Endothelial cell of umbilical vein (primary cell): ENCODE data around the gene LRG1. TPM values are rescaled to one million over a fixed set of nuclear protein-coding genes. Genes with fewer than 3 reads are reported as not detected.

Experiments used
- BruUV-seq: library from RNA; stranded (reverse); fragments of 400-500 nt; replicated peaks from 2 replicates; lab custom pipeline; 2021; lab: Mats Ljungman, UMichigan
- CTCF ChIA-PET: fragments of 300-600, 350-600 bp; sonication (Branson Sonifier 250); formaldehyde crosslinking; loops from one replicate; lab custom pipeline; 2021; ENCODE audit warnings: antibody characterized with exemption, inconsistent platforms; lab: Charles Lee
- POLR2A ChIA-PET: fragments of 300-600, 350-600 bp; sonication (Branson Sonifier 250); formaldehyde crosslinking; loops from one replicate; lab custom pipeline; 2021; ENCODE audit warnings: antibody characterized with exemption, inconsistent platforms; lab: Charles Lee
- DNase-seq: peaks from one replicate; pipeline ENCODE4 v3.0.0-alpha.2; 2011; ENCODE audit warnings: low read depth, low spot score
- FAIRE-seq: peaks from 2 replicates; lab custom pipeline; 2011; peaks lifted over from hg19 to GRCh38; lab: Jason Lieb, UNC
- H2AFZ ChIP-seq: 2 replicates; pipeline ENCODE4 v1.6.0; 2012; ENCODE audit warnings: low read depth, low read length, control low read depth, inconsistent platforms
- H3K27ac ChIP-seq: 2 replicates; pipeline ENCODE4 v1.5.1; 2011; ENCODE audit warnings: low read depth, mild to moderate bottlenecking, control low read depth, low read length, moderate library complexity; ENCODE audit not compliant: insufficient read depth
- H3K27me3 ChIP-seq, 2 experiments: 2 replicates each; pipeline versions ENCODE4 v1.6.0 to v1.6.1; 2011; ENCODE audit warnings: low read length in 2 of 2, mixed read lengths in 1 of 2; ENCODE audit not compliant: control insufficient read depth in 2 of 2, insufficient read depth in 2 of 2
- H3K36me3 ChIP-seq, 2 experiments: 2 replicates in 1 of 2; 3 replicates in 1 of 2; pipeline ENCODE4 v1.5.1; 2011; ENCODE audit warnings: low read length in 2 of 2, mild to moderate bottlenecking in 1 of 2, moderate library complexity in 1 of 2; ENCODE audit not compliant: control insufficient read depth in 2 of 2, insufficient read depth in 2 of 2; ENCODE audit errors: extremely low read depth in 1 of 2
- H3K4me1 ChIP-seq: 3 replicates; pipeline ENCODE4 v1.5.1; 2011; ENCODE audit warnings: mild to moderate bottlenecking, low read length; ENCODE audit not compliant: control insufficient read depth, insufficient read depth; ENCODE audit errors: extremely low read depth
- H3K4me2 ChIP-seq: 2 replicates; pipeline ENCODE4 v1.6.1; 2011; ENCODE audit warnings: low read length, control low read depth, mixed read lengths; ENCODE audit not compliant: insufficient read depth
- H3K4me3 ChIP-seq, 3 experiments: fragments of 200-600 bp in 1 of 3; sonication (generic), shearing (Covaris generic) in 1 of 3; replicated peaks in 1 of 3; 2 replicates each; pipeline ENCODE4 v1.5.1; 2011 to 2016; ENCODE audit warnings: control low read depth in 3 of 3, low read length in 3 of 3, mild to moderate bottlenecking in 2 of 3, inconsistent platforms in 1 of 3, low read depth in 1 of 3, moderate library complexity in 1 of 3; ENCODE audit not compliant: insufficient read depth in 1 of 3
- H3K79me2 ChIP-seq: 2 replicates; pipeline ENCODE4 v1.6.0; 2012; ENCODE audit warnings: low read length, inconsistent platforms; ENCODE audit not compliant: control insufficient read depth, insufficient read depth
- H3K9ac ChIP-seq: replicated peaks from 2 replicates; pipeline ENCODE3; 2011; ENCODE audit warnings: low read length, control low read depth; ENCODE audit not compliant: insufficient read depth; ENCODE audit errors: extremely low read depth
- H3K9me1 ChIP-seq: replicated peaks from 3 replicates; pipeline ENCODE4 v1.6.0; 2011; ENCODE audit warnings: mild to moderate bottlenecking, low read length; ENCODE audit not compliant: control insufficient read depth, insufficient read depth; ENCODE audit errors: extremely low read depth
- H3K9me3 ChIP-seq: replicated peaks from 2 replicates; pipeline ENCODE4 v1.5.1; 2012; ENCODE audit warnings: low read length, inconsistent platforms; ENCODE audit not compliant: control insufficient read depth, insufficient read depth
- H4K20me1 ChIP-seq: replicated peaks from 2 replicates; pipeline ENCODE3; 2011; ENCODE audit warnings: mild to moderate bottlenecking, low read length; ENCODE audit not compliant: control insufficient read depth, insufficient read depth; ENCODE audit errors: extremely low read depth
- CTCF ChIP-seq, 2 donors: IDR thresholded peaks; 1 replicate in 1 of 2; 2 replicates in 1 of 2; pipeline ENCODE4 v1.5.1; 2011; ENCODE audit warnings: low read length in 2 of 2, mild to moderate bottlenecking in 2 of 2, moderate library complexity in 2 of 2, control low read depth in 1 of 2, inconsistent platforms in 1 of 2, low read depth in 1 of 2; ENCODE audit not compliant: insufficient read depth in 1 of 2; ENCODE audit errors: extremely low read depth in 1 of 2
- GATA2 ChIP-seq: IDR thresholded peaks from 2 replicates; pipeline ENCODE4 v1.7.0; 2011; ENCODE audit warnings: low read depth, mild to moderate bottlenecking, moderate library complexity, mixed read lengths, low read length; ENCODE audit not compliant: insufficient read length, insufficient read depth
- MAX ChIP-seq: IDR thresholded peaks from 2 replicates; pipeline ENCODE4 v1.6.1; 2011; ENCODE audit not compliant: insufficient read depth, insufficient read length
- MYC ChIP-seq: IDR thresholded peaks from one replicate; pipeline ENCODE4 v1.6.1; 2011; ENCODE audit warnings: mild to moderate bottlenecking, low read depth, low read length
- POLR2AphosphoS5 ChIP-seq: IDR thresholded peaks from 2 replicates; pipeline ENCODE4 v1.6.1; 2012; ENCODE audit warnings: low read depth, mild to moderate bottlenecking, control low read depth, low read length, moderate library complexity; ENCODE audit not compliant: insufficient read depth
- dilution Hi-C: fragments of 300-500 bp; cut with MboI; formaldehyde crosslinking; loops from one replicate; pipeline ENCODE4 v1.15.0; 2019; ENCODE audit warnings: low sequenced_read_pairs; ENCODE audit not compliant: extremely low pct_ligation_motif_present
- intact Hi-C: fragments of 100-400 bp; cut with micrococcal nuclease; formaldehyde crosslinking; loops from one replicate; pipeline ENCODE4 v1.10.0; 2022
- polyA plus RNA-seq, 4 experiments: library from polyadenylated mRNA; depleted of rRNA in 3 of 4; stranded (reverse) in 3 of 4; unstranded in 1 of 4; fragments of >200 nt; gene quantifications; 2 replicates each; pipeline versions ENCODE4 v1.2.1 to v1.2.3, GENCODE V29; 2011 to 2012; ENCODE audit warnings: missing spikeins in 1 of 4
- total RNA-seq: library from RNA; stranded (reverse); gene quantifications from 2 replicates; pipeline ENCODE4 v1.2.3, GENCODE V29; 2021

Gene LRG1
- total and polyA plus RNA-seq, 2 donors (not counting 3 experiments of a cell fraction or from before 2014, with no cell fraction given): 0.21 to 0.31 TPM

GRCh38 chr19:4580021-4580901, 40.4 kb upstream of the LRG1 start:
- dilution Hi-C loops: no loop called here
- POLR2A ChIA-PET: no interaction called here
- H3K36me3 ChIP-seq: peaks cover 0 to 8% of the 10 kb centered on the region in 2 experiments

More at GRCh38 chr19:4580021-4580901, 40.4 kb upstream of the LRG1 start:
- DNase-seq (no peak), FAIRE-seq (no peak)
- Histone ChIP-seq H3K27me3 (no peaks in the 10 kb centered on the region), H2AFZ (no peak overlapping the region), H3K9ac (peak overlapping the region; percentile 32), H3K9me3 (no peaks in the 10 kb centered on the region), H3K4me1 (peaks cover 26% of the 10 kb centered on the region), H4K20me1 (no peaks in the 10 kb centered on the region), H3K79me2 (no peaks in the 10 kb centered on the region), H3K4me3 (peak overlapping the region; percentile 11 to 90 (median 31)), H3K9me1 (no peaks in the 10 kb centered on the region), H3K4me2 (peak overlapping the region; percentile 42), H3K27ac (no peak overlapping the region)
- TF ChIP-seq MAX (peak; percentile 4), MYC (no peak), CTCF (IDR thresholded peaks at IDR 0.05; ENCODE audit: extremely low read depth in 1 of 2, insufficient read depth in 1 of 2, low read depth in 1 of 2, low read length in 2 of 2) (peak in 1 of 2 donors; percentile 34), GATA2 (no peak), POLR2AphosphoS5 (no peak)
- intact Hi-C loops: no loop called here
- CTCF ChIA-PET: interaction anchor here (0.6 to 3.4 kb wide), 8 partner anchors 11 to 56 kb away, joined by 3 to 18 read pairs (median 4); partner anchors contain the start of gene SEMA6B
- BruUV-seq: no TSS peak
